HG03457 (cell line): Measurements from ENCODE around the gene DDX28.
"Not testable (repeated sequence)": the region's sequence is repeated elsewhere in the genome, so short reads cannot be mapped to it uniquely, and the experiment has no call there.

ENCODE experiments used
- ATAC-seq: cut with Tn5 transposase; IDR thresholded peaks from one replicate; pipeline ENCODE4 v1.9.1; 2021; ENCODE audit warnings: moderate number of reproducible peaks; ENCODE audit not compliant: unreplicated experiment

Gene DDX28

GRCh38 chr16:68040506-68041288, 17.7 kb upstream of the DDX28 start:
- ATAC-seq = no peak

- no peak for ATAC-seq
Observed at GRCh38 chr16:68037841-68038597, 15.0 kb upstream of the DDX28 start.

- no peak for ATAC-seq
Observed at GRCh38 chr16:68035227-68035626, 12.2 kb upstream of the DDX28 start.

- no peak for ATAC-seq
Observed at GRCh38 chr16:68033101-68033500, 10.1 kb upstream of the DDX28 start.

GRCh38 chr16:68031951-68032350, 8.9 kb upstream of the DDX28 start:
- no peak for ATAC-seq

GRCh38 chr16:68030108-68030507, 7.1 kb upstream of the DDX28 start:
- not testable (repeated sequence) for ATAC-seq

- no peak for ATAC-seq
Observed at GRCh38 chr16:68028996-68029395, 6.0 kb upstream of the DDX28 start.

GRCh38 chr16:68022278-68022727, 729 bp downstream of the DDX28 start:
- peak; percentile 18 for ATAC-seq

- no peak for ATAC-seq
Observed at GRCh38 chr16:68021490-68021889, 1.5 kb downstream of the DDX28 start.

GRCh38 chr16:68019167-68019680, 3.8 kb downstream of the DDX28 start:
- ATAC-seq = no peak

GRCh38 chr16:68015681-68016080, 7.4 kb downstream of the DDX28 start, which contains the start of gene DPEP2NB:
TSS of gene DPEP2NB (minus strand) at chr16:68015911. CDS start at chr16:68015770, 141 bp downstream.
- no peak for ATAC-seq

GRCh38 chr16:68013440-68013839, 9.6 kb downstream of the DDX28 start:
- no peak for ATAC-seq

- ATAC-seq = not testable (repeated sequence)
Observed at GRCh38 chr16:68009872-68010271, 13.2 kb downstream of the DDX28 start.

GRCh38 chr16:68009157-68009735, 13.8 kb downstream of the DDX28 start:
- ATAC-seq = no peak

GRCh38 chr16:68005786-68006286, 17.2 kb downstream of the DDX28 start:
- no peak for ATAC-seq

- no peak for ATAC-seq
Observed at GRCh38 chr16:68005211-68005610, 17.8 kb downstream of the DDX28 start.

- ATAC-seq = no peak
Observed at GRCh38 chr16:68003031-68003430, 20.0 kb downstream of the DDX28 start.

GRCh38 chr16:68000450-68000849, 22.6 kb downstream of the DDX28 start:
- ATAC-seq = no peak

GRCh38 chr16:67999985-68000384, 23.0 kb downstream of the DDX28 start:
- ATAC-seq = no peak

- not testable (repeated sequence) for ATAC-seq
Observed at GRCh38 chr16:67998779-67999688, 24.0 kb downstream of the DDX28 start, which contains the start of gene DPEP2. TSS of gene DPEP2 (minus strand) at chr16:67999484. CDS start at chr16:67993212, 6,272 bp downstream.
